Measurements from ENCODE around the gene BGLAP. TPM values are rescaled to one million over a fixed set of nuclear protein-coding genes. Genes with fewer than 3 reads are reported as not detected.
A peak's percentile ranks its signal among the peaks of the same experiment; 100 is the strongest.

The BGLAP gene
- total RNA-seq, 1 donor from 2014 or later: 2.5 TPM

DNA sequence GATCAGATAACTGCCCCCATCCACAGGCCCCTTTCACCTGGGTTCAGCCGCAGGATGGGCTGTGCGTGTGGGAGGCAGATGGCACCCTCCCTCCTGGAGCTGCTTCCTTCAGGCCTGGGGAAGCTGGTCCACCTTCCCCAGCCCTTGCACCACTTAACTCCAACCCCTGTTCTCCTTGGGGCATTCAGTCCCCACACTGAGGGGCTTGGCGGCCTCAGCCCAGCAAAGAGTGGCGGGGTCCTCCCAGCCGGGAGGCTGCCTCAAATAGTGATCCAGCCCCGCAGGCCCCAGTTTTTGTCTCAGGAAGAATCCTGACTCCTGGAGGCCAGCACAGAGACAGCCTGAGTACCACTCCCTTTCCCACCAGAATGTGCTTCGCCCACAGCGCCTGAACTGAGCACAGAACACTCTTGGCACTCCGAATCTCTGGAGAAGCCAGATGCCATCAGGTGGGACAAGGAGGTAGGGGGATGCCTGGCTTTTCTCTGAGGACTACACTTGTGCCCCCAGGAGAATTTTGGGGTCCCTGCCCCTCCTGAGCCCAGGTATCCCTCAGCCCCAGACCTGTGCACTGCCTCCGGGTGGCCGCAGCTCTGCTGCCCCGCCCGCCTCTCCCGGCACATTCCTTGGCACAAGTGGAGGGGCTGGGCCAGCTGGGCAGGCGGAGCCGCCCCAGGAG, 4.9 kb downstream of the BGLAP start:
- Mint-ChIP-seq H3K9me3 (no peaks in the 10 kb centered on the region), H3K27me3 (ENCODE audit: insufficient read depth) (no peaks in the 10 kb centered on the region), H3K4me1 (ENCODE audit: low read depth) (peaks cover 9% of the 10 kb centered on the region), H3K36me3 (ENCODE audit: low read depth) (peaks cover 16% of the 10 kb centered on the region), H3K27ac (no peak overlapping the region), H3K4me3 (no peak overlapping the region)
- intact Hi-C loops (cut with micrococcal nuclease): no loop called here
- DNase-seq (ENCODE audit: low spot score): no peak

GRCh38 chr1:156247460-156248322, 5.7 kb downstream of the BGLAP start, which contains the start of gene PAQR6:
TSS of gene PAQR6 (minus strand) at chr1:156248056. CDS start at chr1:156246731, 1,325 bp downstream.
- no peak for DNase-seq (ENCODE audit: low spot score)
- peak within 1 kb of the TSS; percentile 44 for H3K27ac Mint-ChIP-seq
- no peaks in the 10 kb centered on the region for H3K9me3 Mint-ChIP-seq
- H3K36me3 Mint-ChIP-seq (ENCODE audit: low read depth): peaks cover 22% of the 10 kb centered on the region
- H3K27me3 Mint-ChIP-seq (ENCODE audit: insufficient read depth): no peaks in the 10 kb centered on the region
- no peak within 1 kb of the TSS for H3K4me3 Mint-ChIP-seq
- intact Hi-C loops (cut with micrococcal nuclease): no loop called here
- peaks cover 16% of the 10 kb centered on the region for H3K4me1 Mint-ChIP-seq (ENCODE audit: low read depth)

DNA sequence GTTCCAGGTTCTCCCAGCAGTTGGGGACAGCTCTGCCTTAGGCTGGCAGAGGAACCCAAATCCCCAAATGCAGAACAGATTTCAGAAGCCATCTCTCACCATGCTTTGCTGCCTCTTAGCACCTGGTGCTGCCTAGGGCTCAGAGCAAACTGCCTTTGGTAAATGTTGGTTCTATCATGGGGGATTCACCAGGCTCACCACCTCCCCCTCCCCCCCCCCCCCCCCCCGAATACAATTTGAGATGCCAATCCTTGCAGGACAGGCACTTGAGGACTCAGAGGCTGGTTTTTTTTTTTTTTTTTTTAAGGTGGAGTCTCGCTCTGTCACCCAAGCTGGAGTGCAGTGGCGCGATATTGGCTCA, 6.3 kb downstream of the BGLAP start:
- H3K4me1 Mint-ChIP-seq (ENCODE audit: low read depth): peaks cover 20% of the 10 kb centered on the region
- no peaks in the 10 kb centered on the region for H3K9me3 Mint-ChIP-seq
- peak overlapping the region; percentile 44 for H3K27ac Mint-ChIP-seq
- no peaks in the 10 kb centered on the region for H3K27me3 Mint-ChIP-seq (ENCODE audit: insufficient read depth)
- DNase-seq (ENCODE audit: low spot score): no peak
- H3K4me3 Mint-ChIP-seq: no peak overlapping the region
- H3K36me3 Mint-ChIP-seq (ENCODE audit: low read depth): peaks cover 27% of the 10 kb centered on the region
- intact Hi-C loops (cut with micrococcal nuclease): no loop called here

DNA sequence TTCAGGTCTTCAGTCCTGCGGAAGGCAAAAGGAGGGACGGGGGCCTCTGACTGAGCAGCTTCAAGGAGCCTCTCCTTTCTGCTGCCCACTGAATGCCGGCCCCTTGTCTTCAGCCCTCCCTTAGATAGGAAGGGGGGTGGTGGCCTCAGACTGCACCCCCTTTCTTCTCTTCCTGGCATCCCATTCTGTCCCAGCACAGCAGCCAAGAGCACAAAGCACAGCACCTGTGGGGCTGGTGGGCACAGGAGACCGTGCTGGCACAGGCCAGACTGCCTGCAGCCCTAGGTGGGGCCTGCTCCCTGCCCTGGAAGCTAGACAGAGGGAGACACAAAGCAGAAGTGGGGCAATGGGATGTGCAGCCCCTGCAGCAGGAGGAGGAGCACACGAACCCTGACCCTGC, 7.6 kb downstream of the BGLAP start:
- Mint-ChIP-seq H3K36me3 (ENCODE audit: low read depth) (peaks cover 31% of the 10 kb centered on the region), H3K27ac (no peak overlapping the region), H3K27me3 (ENCODE audit: insufficient read depth) (no peaks in the 10 kb centered on the region), H3K4me3 (no peak overlapping the region), H3K9me3 (no peaks in the 10 kb centered on the region), H3K4me1 (ENCODE audit: low read depth) (peaks cover 20% of the 10 kb centered on the region)
- intact Hi-C loops (cut with micrococcal nuclease): no loop called here
- DNase-seq (ENCODE audit: low spot score): no peak

DNA sequence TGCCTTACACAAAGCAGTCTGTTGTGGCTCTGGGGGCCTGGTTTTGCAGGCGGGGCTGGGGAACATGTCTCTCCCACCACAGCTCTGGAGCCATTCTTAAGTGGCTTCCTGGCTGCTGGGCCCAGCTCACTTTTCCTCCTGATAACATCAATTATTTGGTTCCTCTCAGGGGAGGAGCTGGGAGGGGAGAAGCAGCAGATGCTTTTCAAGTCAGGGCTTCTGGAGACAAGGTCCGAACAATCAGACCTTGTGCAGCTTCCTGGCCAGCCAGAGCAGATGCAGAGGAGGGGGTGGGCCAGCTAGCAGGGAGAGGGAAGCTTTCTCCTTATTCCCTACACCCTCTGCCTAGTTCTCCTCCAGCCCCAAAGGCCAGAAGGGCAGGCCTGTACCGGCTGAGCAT, 9.5 kb downstream of the BGLAP start:
- DNase-seq (ENCODE audit: low spot score): no peak
- Mint-ChIP-seq H3K9me3 (no peaks in the 10 kb centered on the region), H3K27ac (no peak overlapping the region), H3K4me1 (ENCODE audit: low read depth) (peaks cover 11% of the 10 kb centered on the region), H3K36me3 (ENCODE audit: low read depth) (peaks cover 37% of the 10 kb centered on the region), H3K4me3 (no peak overlapping the region), H3K27me3 (ENCODE audit: insufficient read depth) (no peaks in the 10 kb centered on the region)
- intact Hi-C loops (cut with micrococcal nuclease): no loop called here

DNA sequence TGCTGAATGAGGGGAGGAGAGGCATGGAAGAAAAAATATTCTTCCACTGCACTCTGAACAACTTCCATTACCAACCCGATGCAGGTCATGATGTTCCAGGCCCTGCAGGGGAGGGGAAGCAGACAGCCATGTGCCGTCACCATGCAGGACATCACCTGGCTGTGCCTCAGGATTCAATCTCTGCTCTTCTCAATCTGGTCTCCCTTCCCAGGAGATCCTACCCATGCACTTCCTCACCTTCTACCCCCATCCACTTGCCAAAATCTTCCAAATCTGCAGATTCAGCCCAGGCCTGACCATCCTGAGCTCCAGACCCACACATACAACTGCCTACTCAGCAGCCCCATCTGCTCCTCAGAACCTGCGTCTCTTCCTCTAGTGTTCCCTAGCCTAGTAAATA, 11.7 kb downstream of the BGLAP start:
- intact Hi-C loops (cut with micrococcal nuclease): no loop called here
- Mint-ChIP-seq H3K4me1 (ENCODE audit: low read depth) (peaks cover 24% of the 10 kb centered on the region), H3K9me3 (no peaks in the 10 kb centered on the region), H3K27me3 (ENCODE audit: insufficient read depth) (no peaks in the 10 kb centered on the region), H3K4me3 (no peak overlapping the region), H3K27ac (no peak overlapping the region), H3K36me3 (ENCODE audit: low read depth) (peaks cover 49% of the 10 kb centered on the region)
- DNase-seq (ENCODE audit: low spot score): no peak

- Mint-ChIP-seq H3K36me3 (ENCODE audit: low read depth) (peaks cover 58% of the 10 kb centered on the region), H3K27me3 (ENCODE audit: insufficient read depth) (no peaks in the 10 kb centered on the region)
Measured at GRCh38 chr1:156257711-156258110, 15.7 kb downstream of the BGLAP start.

GRCh38 chr1:156258859-156259258, 16.9 kb downstream of the BGLAP start:
- DNase-seq (ENCODE audit: low spot score): no peak
- Mint-ChIP-seq H3K9me3 (no peaks in the 10 kb centered on the region), H3K4me1 (ENCODE audit: low read depth) (peaks cover 13% of the 10 kb centered on the region), H3K4me3 (no peak overlapping the region), H3K36me3 (ENCODE audit: low read depth) (peaks cover 61% of the 10 kb centered on the region), H3K27me3 (ENCODE audit: insufficient read depth) (no peaks in the 10 kb centered on the region), H3K27ac (no peak overlapping the region)
- intact Hi-C loops (cut with micrococcal nuclease): no loop called here

More at GRCh38 chr1:156257711-156258110, 15.7 kb downstream of the BGLAP start:
- H3K4me3 Mint-ChIP-seq: no peak overlapping the region
- no peaks in the 10 kb centered on the region for H3K9me3 Mint-ChIP-seq
- DNase-seq (ENCODE audit: low spot score): no peak
- H3K4me1 Mint-ChIP-seq (ENCODE audit: low read depth): peaks cover 16% of the 10 kb centered on the region
- intact Hi-C loops (cut with micrococcal nuclease): no loop called here
- no peak overlapping the region for H3K27ac Mint-ChIP-seq

DNA sequence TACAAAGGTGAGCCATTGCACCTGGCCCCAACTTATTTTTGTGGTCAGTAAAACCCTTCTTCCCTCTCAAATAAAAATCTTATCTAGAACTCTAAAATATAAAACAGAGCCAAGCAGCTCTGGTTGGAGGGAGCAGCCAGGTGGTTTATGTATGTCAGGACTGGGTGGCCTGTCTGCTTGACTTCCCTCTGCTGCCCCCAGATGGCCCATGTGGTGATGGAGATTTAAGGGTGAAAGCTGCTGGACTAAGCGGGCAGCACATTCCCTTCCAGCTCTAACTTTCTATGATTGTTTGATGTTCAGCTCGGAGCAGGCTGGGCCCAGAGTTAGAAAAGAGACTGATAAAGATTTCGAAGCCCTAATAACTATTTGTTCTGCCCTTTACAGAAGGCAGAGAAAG, 17.8 kb downstream of the BGLAP start:
- Mint-ChIP-seq H3K9me3 (no peaks in the 10 kb centered on the region), H3K27me3 (ENCODE audit: insufficient read depth) (no peaks in the 10 kb centered on the region), H3K4me1 (ENCODE audit: low read depth) (peaks cover 13% of the 10 kb centered on the region), H3K36me3 (ENCODE audit: low read depth) (peaks cover 62% of the 10 kb centered on the region), H3K4me3 (no peak overlapping the region), H3K27ac (no peak overlapping the region)
- DNase-seq (ENCODE audit: low spot score): no peak
- intact Hi-C loops (cut with micrococcal nuclease): no loop called here

- intact Hi-C loops (cut with micrococcal nuclease): no loop called here
- no peak overlapping the region for H3K4me3 Mint-ChIP-seq
- no peaks in the 10 kb centered on the region for H3K9me3 Mint-ChIP-seq
- no peak for DNase-seq (ENCODE audit: low spot score)
- H3K4me1 Mint-ChIP-seq (ENCODE audit: low read depth): peaks cover 13% of the 10 kb centered on the region
- H3K27ac Mint-ChIP-seq: no peak overlapping the region
- H3K27me3 Mint-ChIP-seq (ENCODE audit: insufficient read depth): no peaks in the 10 kb centered on the region
- H3K36me3 Mint-ChIP-seq (ENCODE audit: low read depth): peaks cover 67% of the 10 kb centered on the region
Measured at GRCh38 chr1:156260896-156261295, 18.9 kb downstream of the BGLAP start.

DNA sequence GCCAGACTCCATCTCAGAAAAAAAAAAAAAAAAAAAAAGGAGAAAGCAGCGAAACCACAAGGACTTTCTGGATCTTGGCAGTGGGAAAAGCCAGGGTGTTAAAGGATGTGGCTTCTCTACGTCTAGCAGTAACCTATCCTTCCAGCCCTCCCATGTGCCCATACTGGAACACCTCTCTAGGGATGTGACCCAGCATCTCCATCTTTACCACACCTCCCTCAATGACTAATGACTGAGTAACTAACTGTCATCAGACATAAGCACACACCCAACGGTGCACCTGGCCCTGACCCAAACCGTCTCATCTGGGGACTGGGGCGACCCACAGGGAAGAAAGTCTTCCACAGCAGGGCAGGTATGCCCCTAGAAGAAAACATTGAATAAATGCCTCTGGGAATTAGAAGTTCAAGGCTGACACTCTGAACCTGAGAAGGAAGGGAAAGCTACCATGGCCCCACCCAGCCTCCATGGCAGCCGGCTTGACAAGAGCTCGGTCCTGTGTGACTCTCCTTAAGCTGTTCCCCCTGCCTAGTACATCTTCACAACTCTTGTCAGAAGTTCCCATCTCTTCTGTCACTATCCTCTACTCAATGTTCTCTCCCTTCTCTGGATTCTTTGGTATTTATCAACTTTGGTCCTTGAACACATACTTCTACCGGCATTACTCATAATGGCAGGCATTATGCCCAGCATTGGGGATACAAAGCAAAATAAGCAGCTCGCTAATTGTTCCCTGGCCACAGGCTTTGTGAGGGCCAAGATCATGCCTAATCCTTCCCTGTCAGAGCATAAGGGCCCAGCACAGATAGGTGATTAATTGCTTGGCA, 20.7 kb downstream of the BGLAP start:
- H3K36me3 Mint-ChIP-seq (ENCODE audit: low read depth): peaks cover 70% of the 10 kb centered on the region
- H3K27me3 Mint-ChIP-seq (ENCODE audit: insufficient read depth): no peaks in the 10 kb centered on the region
- intact Hi-C loops (cut with micrococcal nuclease): no loop called here
- H3K27ac Mint-ChIP-seq: no peak overlapping the region
- H3K4me3 Mint-ChIP-seq: no peak overlapping the region
- H3K9me3 Mint-ChIP-seq: no peaks in the 10 kb centered on the region
- H3K4me1 Mint-ChIP-seq (ENCODE audit: low read depth): peaks cover 6% of the 10 kb centered on the region
- no peak for DNase-seq (ENCODE audit: low spot score)

- H3K9me3 Mint-ChIP-seq: no peaks in the 10 kb centered on the region
- intact Hi-C loops (cut with micrococcal nuclease): no loop called here
- no peak for DNase-seq (ENCODE audit: low spot score)
- H3K27me3 Mint-ChIP-seq (ENCODE audit: insufficient read depth): no peaks in the 10 kb centered on the region
- no peaks in the 10 kb centered on the region for H3K4me1 Mint-ChIP-seq (ENCODE audit: low read depth)
- peaks cover 69% of the 10 kb centered on the region for H3K36me3 Mint-ChIP-seq (ENCODE audit: low read depth)
- no peak overlapping the region for H3K4me3 Mint-ChIP-seq
- H3K27ac Mint-ChIP-seq: no peak overlapping the region
Measured at GRCh38 chr1:156263288-156263655, 21.3 kb downstream of the BGLAP start.

- Mint-ChIP-seq H3K36me3 (ENCODE audit: low read depth) (peaks cover 58% of the 10 kb centered on the region), H3K9me3 (no peaks in the 10 kb centered on the region), H3K27me3 (ENCODE audit: insufficient read depth) (no peaks in the 10 kb centered on the region), H3K27ac (no peak overlapping the region), H3K4me3 (no peak overlapping the region), H3K4me1 (ENCODE audit: low read depth) (no peaks in the 10 kb centered on the region)
- no peak for DNase-seq (ENCODE audit: low spot score)
- intact Hi-C loops (cut with micrococcal nuclease): no loop called here
Measured at GRCh38 chr1:156266051-156266450, 24.1 kb downstream of the BGLAP start.
